Vagina (tissue), 2 donors: Measurements from ENCODE around the gene TPX2. TPM values are rescaled to one million over a fixed set of nuclear protein-coding genes. Genes with fewer than 3 reads are reported as not detected.

ENCODE experiments used
- DNase-seq, 2 donors: peaks; one replicate each; pipeline ENCODE4 v3.0.0-alpha.2; 2017; ENCODE audit errors: extremely low spot score in 2 of 2
- H3K27ac ChIP-seq: fragments of 200-600 bp; sonication (generic); one replicate; pipeline ENCODE4 v1.5.1; 2019
- H3K27me3 ChIP-seq: fragments of 200-600 bp; sonication (generic); one replicate; pipeline ENCODE4 v1.5.1; 2019
- H3K36me3 ChIP-seq, 2 donors: fragments of 200-600 bp; sonication (generic); one replicate each; pipeline ENCODE4 v1.5.1; 2017 to 2019
- H3K4me1 ChIP-seq: fragments of 200-600 bp; sonication (generic); one replicate; pipeline ENCODE4 v1.5.1; 2019
- H3K4me3 ChIP-seq, 2 donors: fragments of 200-600 bp; sonication (generic); 1 replicate in 1 of 2; 2 replicates in 1 of 2; pipeline ENCODE4 v1.5.1; 2016 to 2019
- H3K9me3 ChIP-seq: fragments of 200-600 bp; sonication (generic); one replicate; pipeline ENCODE4 v1.5.1; 2019
- CTCF ChIP-seq, 3 experiments: fragments of 450-650 bp in 2 of 3; fragments of 200-600 bp in 1 of 3; sonication (generic) in 1 of 3; IDR thresholded peaks; one replicate each; pipeline ENCODE4 v1.5.1; 2017 to 2019; ENCODE audit warnings: antibody characterized with exemption in 3 of 3, mild to moderate bottlenecking in 2 of 3, moderate library complexity in 2 of 3
- POLR2A ChIP-seq, 2 donors: fragments of 450-650 bp; IDR thresholded peaks; one replicate each; pipeline ENCODE4 v1.6.1; 2017; ENCODE audit warnings: antibody characterized with exemption in 2 of 2, mild to moderate bottlenecking in 2 of 2, moderate library complexity in 2 of 2
- POLR2AphosphoS5 ChIP-seq, 2 donors: sonication (generic); formaldehyde crosslinking; IDR thresholded peaks; one replicate each; pipeline ENCODE4 v1.9.0; 2017; ENCODE audit warnings: antibody characterized with exemption in 2 of 2, mild to moderate bottlenecking in 2 of 2, low read depth in 1 of 2; ENCODE audit not compliant: insufficient read depth in 1 of 2
- intact Hi-C: fragments of 100-400 bp; cut with DNase I; formaldehyde crosslinking; loops from one replicate; pipeline ENCODE4 v1.15.1; 2023
- total RNA-seq: library from RNA; depleted of rRNA; stranded (reverse); fragments of >200 nt; gene quantifications from one replicate; pipeline ENCODE4 v1.2.3, GENCODE V29; 2016

TPX2 gene
- total RNA-seq, 1 donor from 2014 or later = 6.1 TPM

- peak overlapping the region; percentile 66 for H3K27ac ChIP-seq
- intact Hi-C loops = no loop called here
- H3K27me3 ChIP-seq = no peaks in the 10 kb centered on the region
- no peak for TF ChIP-seq POLR2A (IDR thresholded peaks at IDR 0.05)
- TF ChIP-seq POLR2AphosphoS5 (IDR thresholded peaks at IDR 0.05; ENCODE audit: insufficient read depth in 1 of 2, low read depth in 1 of 2) = no peak
- no peak for TF ChIP-seq CTCF (IDR thresholded peaks at IDR 0.05)
- peaks cover 33% of the 10 kb centered on the region for H3K4me1 ChIP-seq
- no peaks in the 10 kb centered on the region for H3K36me3 ChIP-seq
- DNase-seq = no peak
- H3K4me3 ChIP-seq = peak overlapping the region; percentile 5 to 31
- no peaks in the 10 kb centered on the region for H3K9me3 ChIP-seq
These were observed 105.7 kb downstream of the TPX2 start for GRCh38 chr20:31844737-31845299.

DNA sequence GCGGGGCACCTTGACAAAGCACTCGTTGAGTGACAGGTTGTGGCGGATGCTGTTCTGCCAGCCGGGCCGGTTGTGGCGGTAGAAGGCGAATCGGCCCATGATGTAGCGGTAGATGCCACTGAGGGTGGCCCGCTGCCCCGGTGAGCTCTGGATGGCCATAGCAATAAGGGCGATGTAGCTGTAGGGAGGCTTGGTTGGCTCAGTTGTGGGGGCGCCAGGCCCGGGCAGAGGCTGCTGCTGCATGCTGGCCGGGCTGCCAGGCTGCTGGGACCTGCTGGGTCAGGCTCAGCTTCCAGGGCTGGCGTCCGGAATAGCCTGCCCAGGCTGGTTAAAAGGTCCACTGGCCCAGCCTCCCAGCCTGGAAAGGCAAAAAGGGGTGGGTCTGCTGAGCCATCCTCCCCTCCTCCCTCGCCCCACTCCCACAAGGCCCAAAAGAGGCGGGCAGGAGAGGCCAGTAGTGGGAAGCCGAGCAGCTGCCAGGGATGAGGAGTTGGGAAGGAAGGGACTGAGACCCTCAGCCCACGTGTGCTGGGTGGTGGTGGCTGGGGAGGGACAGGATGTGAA lies 106.3 kb downstream of the TPX2 start, which contains the start of gene FOXS1:
Gene FOXS1 (minus strand): TSS at position 305 of the 564 bp plus-strand sequence. CDS start 62 bp downstream, at position 243.
- Histone ChIP-seq H3K27ac (peak within 1 kb of the TSS; percentile 66), H3K9me3 (no peaks in the 10 kb centered on the region), H3K36me3 (no peaks in the 10 kb centered on the region), H3K27me3 (no peaks in the 10 kb centered on the region), H3K4me3 (peak within 1 kb of the TSS; percentile 5 to 31), H3K4me1 (peaks cover 35% of the 10 kb centered on the region)
- no peak for DNase-seq
- TF ChIP-seq POLR2AphosphoS5 (IDR thresholded peaks at IDR 0.05; ENCODE audit: insufficient read depth in 1 of 2, low read depth in 1 of 2) (peak in 1 of 2 donors; percentile 56), CTCF (IDR thresholded peaks at IDR 0.05) (no peak), POLR2A (IDR thresholded peaks at IDR 0.05) (no peak)
- intact Hi-C loops = no loop called here

DNA sequence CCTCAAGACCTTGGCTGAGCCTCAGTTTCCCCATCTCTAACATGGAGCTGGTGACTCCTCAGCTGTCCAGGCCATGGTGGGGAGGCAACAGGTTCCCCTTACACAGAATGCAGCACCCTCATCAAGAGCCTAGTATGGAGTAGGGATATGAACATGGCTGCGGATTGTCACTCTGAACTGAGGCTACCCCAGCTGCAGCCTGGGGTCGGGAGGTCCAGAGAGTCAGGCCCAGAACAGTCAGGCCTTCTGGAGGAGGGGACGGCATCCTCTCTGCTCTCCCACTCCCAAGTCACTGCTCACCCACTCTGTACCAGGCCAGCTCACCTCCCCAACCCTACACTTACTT lies 107.7 kb downstream of the TPX2 start:
- Histone ChIP-seq H3K4me1 (peaks cover 25% of the 10 kb centered on the region), H3K4me3 (no peak overlapping the region), H3K36me3 (no peaks in the 10 kb centered on the region), H3K9me3 (no peaks in the 10 kb centered on the region), H3K27ac (no peak overlapping the region), H3K27me3 (no peaks in the 10 kb centered on the region)
- intact Hi-C loops = no loop called here
- TF ChIP-seq POLR2A (IDR thresholded peaks at IDR 0.05) = no peak
- peak in 1 of 3 experiments; percentile 24 for TF ChIP-seq CTCF (IDR thresholded peaks at IDR 0.05)
- no peak for TF ChIP-seq POLR2AphosphoS5 (IDR thresholded peaks at IDR 0.05; ENCODE audit: insufficient read depth in 1 of 2, low read depth in 1 of 2)
- no peak for DNase-seq

- TF ChIP-seq CTCF (IDR thresholded peaks at IDR 0.05) = no peak
- no peak for TF ChIP-seq POLR2A (IDR thresholded peaks at IDR 0.05)
- TF ChIP-seq POLR2AphosphoS5 (IDR thresholded peaks at IDR 0.05; ENCODE audit: insufficient read depth in 1 of 2, low read depth in 1 of 2) = no peak
- intact Hi-C loops = no loop called here
- DNase-seq = no peak
- Histone ChIP-seq H3K36me3 (no peaks in the 10 kb centered on the region), H3K9me3 (no peaks in the 10 kb centered on the region), H3K4me3 (no peak overlapping the region), H3K4me1 (peaks cover 23% of the 10 kb centered on the region), H3K27ac (no peak overlapping the region), H3K27me3 (no peaks in the 10 kb centered on the region)
These were observed 109.3 kb downstream of the TPX2 start for GRCh38 chr20:31848088-31848999.
